ENCODE measurements around the gene SLC13A4.
"Not testable (repeated sequence)": the region's sequence is repeated elsewhere in the genome, so short reads cannot be mapped to it uniquely, and the experiment has no call there.

The SLC13A4 gene

GRCh38 chr7:135697276-135698049 lies 30.5 kb downstream of the SLC13A4 start:
- no peak for DNase-seq (ENCODE audit: low read depth in 2 of 2)

GRCh38 chr7:135693558-135693957 lies 34.4 kb downstream of the SLC13A4 start:
- no peak for DNase-seq (ENCODE audit: low read depth in 2 of 2)

- not testable (repeated sequence) for DNase-seq (ENCODE audit: low read depth in 2 of 2)
These were observed 35.4 kb downstream of the SLC13A4 start for GRCh38 chr7:135692606-135693005.

GRCh38 chr7:135692055-135692454 lies 35.9 kb downstream of the SLC13A4 start:
- no peak for DNase-seq (ENCODE audit: low read depth in 2 of 2)

GRCh38 chr7:135690566-135690965 lies 37.4 kb downstream of the SLC13A4 start:
- no peak for DNase-seq (ENCODE audit: low read depth in 2 of 2)

- no peak for DNase-seq (ENCODE audit: low read depth in 2 of 2)
These were observed 40.5 kb downstream of the SLC13A4 start for GRCh38 chr7:135687466-135687865.

- DNase-seq (ENCODE audit: low read depth in 2 of 2) = no peak
These were observed 42.5 kb downstream of the SLC13A4 start for GRCh38 chr7:135685306-135686084.

GRCh38 chr7:135684699-135685098 lies 43.3 kb downstream of the SLC13A4 start:
- DNase-seq (ENCODE audit: low read depth in 2 of 2) = no peak

- DNase-seq (ENCODE audit: low read depth in 2 of 2) = no peak
These were observed 43.9 kb downstream of the SLC13A4 start for GRCh38 chr7:135684136-135684535.

- DNase-seq (ENCODE audit: low read depth in 2 of 2) = no peak
These were observed 44.4 kb downstream of the SLC13A4 start for GRCh38 chr7:135683609-135684008.

- no peak for DNase-seq (ENCODE audit: low read depth in 2 of 2)
These were observed 45.8 kb downstream of the SLC13A4 start for GRCh38 chr7:135682191-135682590.

- no peak for DNase-seq (ENCODE audit: low read depth in 2 of 2)
These were observed 46.2 kb downstream of the SLC13A4 start for GRCh38 chr7:135681762-135682161.

GRCh38 chr7:135678612-135679575 lies 49.1 kb downstream of the SLC13A4 start:
- no peak for DNase-seq (ENCODE audit: low read depth in 2 of 2)

- no peak for DNase-seq (ENCODE audit: low read depth in 2 of 2)
These were observed 54.7 kb downstream of the SLC13A4 start for GRCh38 chr7:135673360-135673706.

GRCh38 chr7:135672560-135673359 lies 55.2 kb downstream of the SLC13A4 start:
- DNase-seq (ENCODE audit: low read depth in 2 of 2) = no peak

GRCh38 chr7:135670179-135670578 lies 57.8 kb downstream of the SLC13A4 start:
- no peak for DNase-seq (ENCODE audit: low read depth in 2 of 2)

GRCh38 chr7:135669774-135670173 lies 58.2 kb downstream of the SLC13A4 start:
- no peak for DNase-seq (ENCODE audit: low read depth in 2 of 2)

- not testable (repeated sequence) for DNase-seq (ENCODE audit: low read depth in 2 of 2)
These were observed 59.1 kb downstream of the SLC13A4 start for GRCh38 chr7:135668852-135669395.

- not testable (repeated sequence) for DNase-seq (ENCODE audit: low read depth in 2 of 2)
These were observed 60.4 kb downstream of the SLC13A4 start for GRCh38 chr7:135667626-135668025.

GRCh38 chr7:135666846-135667245 lies 61.1 kb downstream of the SLC13A4 start:
- DNase-seq (ENCODE audit: low read depth in 2 of 2) = no peak

GRCh38 chr7:135666156-135666555 lies 61.8 kb downstream of the SLC13A4 start:
- DNase-seq (ENCODE audit: low read depth in 2 of 2) = no peak
